Astrocyte (in vitro differentiated cells and primary cell): ENCODE measurements around the gene METTL1.

Source experiments
- EZH2 ChIP-seq: IDR thresholded peaks from 2 replicates; pipeline ENCODE4 v1.6.1; 2012; ENCODE audit warnings: mild to moderate bottlenecking, low read length, inconsistent platforms; ENCODE audit not compliant: insufficient read depth
- TF ChIP-seq, protein P1 (sequence below): IDR thresholded peaks from 2 replicates; pipeline ENCODE4 v1.5.1; 2011; ENCODE audit warnings: low read depth, mild to moderate bottlenecking, inconsistent platforms, low read length, moderate library complexity; ENCODE audit not compliant: insufficient read depth

DNA sequence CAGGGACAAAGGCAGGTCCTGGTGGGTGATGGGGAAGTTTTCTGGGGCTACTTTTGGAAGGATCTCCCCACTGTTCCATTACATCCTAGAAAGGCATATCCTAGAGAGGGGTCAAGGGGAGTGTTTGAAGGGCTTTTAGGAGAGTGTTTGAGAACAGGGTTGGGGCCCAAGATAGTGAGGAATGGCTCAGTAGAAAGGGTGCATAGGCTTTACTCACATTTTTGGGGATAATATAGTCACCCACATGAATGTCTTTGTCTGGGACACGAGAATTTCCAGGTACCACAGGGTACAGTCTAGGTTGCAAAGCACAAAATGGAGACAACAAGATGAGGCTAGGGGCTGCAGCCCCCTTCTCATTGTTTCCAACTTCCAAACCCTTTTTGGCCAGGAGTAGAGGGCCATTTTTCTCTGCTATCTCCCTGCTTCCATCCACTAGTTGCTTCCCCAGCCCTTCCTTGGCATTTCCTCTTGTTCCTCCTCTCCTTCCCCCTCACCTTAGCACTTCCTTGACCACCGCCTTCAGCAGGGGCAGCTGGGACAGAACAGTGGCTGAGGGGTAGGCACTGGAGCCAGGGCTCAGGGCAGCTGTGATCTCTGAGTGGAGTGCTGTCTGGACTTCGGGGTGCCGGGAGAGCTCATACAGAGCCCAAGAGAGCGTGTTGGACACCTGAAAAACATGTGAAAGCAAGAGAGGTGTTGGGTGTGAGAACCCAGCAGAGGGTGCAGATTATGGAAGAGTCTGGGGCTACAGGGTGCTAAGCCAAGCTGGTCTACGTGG is 7.8 kb downstream of the METTL1 start:
- no peak for TF ChIP-seq EZH2
- TF ChIP-seq, protein P1, sequence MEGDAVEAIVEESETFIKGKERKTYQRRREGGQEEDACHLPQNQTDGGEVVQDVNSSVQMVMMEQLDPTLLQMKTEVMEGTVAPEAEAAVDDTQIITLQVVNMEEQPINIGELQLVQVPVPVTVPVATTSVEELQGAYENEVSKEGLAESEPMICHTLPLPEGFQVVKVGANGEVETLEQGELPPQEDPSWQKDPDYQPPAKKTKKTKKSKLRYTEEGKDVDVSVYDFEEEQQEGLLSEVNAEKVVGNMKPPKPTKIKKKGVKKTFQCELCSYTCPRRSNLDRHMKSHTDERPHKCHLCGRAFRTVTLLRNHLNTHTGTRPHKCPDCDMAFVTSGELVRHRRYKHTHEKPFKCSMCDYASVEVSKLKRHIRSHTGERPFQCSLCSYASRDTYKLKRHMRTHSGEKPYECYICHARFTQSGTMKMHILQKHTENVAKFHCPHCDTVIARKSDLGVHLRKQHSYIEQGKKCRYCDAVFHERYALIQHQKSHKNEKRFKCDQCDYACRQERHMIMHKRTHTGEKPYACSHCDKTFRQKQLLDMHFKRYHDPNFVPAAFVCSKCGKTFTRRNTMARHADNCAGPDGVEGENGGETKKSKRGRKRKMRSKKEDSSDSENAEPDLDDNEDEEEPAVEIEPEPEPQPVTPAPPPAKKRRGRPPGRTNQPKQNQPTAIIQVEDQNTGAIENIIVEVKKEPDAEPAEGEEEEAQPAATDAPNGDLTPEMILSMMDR: no peak
